ENCODE measurements around the gene CLSTN2. TPM values are rescaled to one million over a fixed set of nuclear protein-coding genes. Genes with fewer than 3 reads are reported as not detected.

Gene CLSTN2
- total and polyA plus RNA-seq, 10 donors: 0.02 to 0.22 (median 0.13) TPM; not detected in 1

DNA sequence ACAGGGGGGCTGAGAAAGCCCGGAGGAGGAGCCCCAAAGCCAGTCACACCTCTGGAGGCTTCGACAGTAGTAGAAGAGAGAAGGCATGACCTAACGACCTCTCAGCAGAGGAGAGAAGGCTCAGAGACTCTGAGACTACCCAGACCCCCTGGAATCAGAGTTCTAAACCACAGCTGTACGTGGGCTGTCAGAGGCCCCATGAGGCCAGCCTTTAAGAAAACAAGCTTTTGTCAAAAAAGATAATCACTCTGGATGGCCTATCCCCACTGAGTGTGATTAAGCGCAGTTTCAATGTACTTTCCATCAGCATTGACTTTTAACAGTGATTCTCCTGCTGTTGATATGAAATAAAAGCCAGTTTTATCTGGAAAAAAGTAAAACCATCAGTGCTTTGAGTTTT is 330.3 kb downstream of the CLSTN2 start:
- TF ChIP-seq, protein P1, sequence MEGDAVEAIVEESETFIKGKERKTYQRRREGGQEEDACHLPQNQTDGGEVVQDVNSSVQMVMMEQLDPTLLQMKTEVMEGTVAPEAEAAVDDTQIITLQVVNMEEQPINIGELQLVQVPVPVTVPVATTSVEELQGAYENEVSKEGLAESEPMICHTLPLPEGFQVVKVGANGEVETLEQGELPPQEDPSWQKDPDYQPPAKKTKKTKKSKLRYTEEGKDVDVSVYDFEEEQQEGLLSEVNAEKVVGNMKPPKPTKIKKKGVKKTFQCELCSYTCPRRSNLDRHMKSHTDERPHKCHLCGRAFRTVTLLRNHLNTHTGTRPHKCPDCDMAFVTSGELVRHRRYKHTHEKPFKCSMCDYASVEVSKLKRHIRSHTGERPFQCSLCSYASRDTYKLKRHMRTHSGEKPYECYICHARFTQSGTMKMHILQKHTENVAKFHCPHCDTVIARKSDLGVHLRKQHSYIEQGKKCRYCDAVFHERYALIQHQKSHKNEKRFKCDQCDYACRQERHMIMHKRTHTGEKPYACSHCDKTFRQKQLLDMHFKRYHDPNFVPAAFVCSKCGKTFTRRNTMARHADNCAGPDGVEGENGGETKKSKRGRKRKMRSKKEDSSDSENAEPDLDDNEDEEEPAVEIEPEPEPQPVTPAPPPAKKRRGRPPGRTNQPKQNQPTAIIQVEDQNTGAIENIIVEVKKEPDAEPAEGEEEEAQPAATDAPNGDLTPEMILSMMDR (IDR thresholded peaks at IDR 0.05 in 8 of 11, conservative IDR thresholded peaks at IDR 0.05 in 3 of 11): no peak
- TF ChIP-seq POLR2A (IDR thresholded peaks at IDR 0.05) (no peak), POLR2AphosphoS5 (IDR thresholded peaks at IDR 0.05) (no peak)
- no peak for DNase-seq
- H3K4me1 ChIP-seq: no peaks in the 10 kb centered on the region
- no peak overlapping the region for H3K27ac ChIP-seq
- no peaks in the 10 kb centered on the region for H3K9me3 ChIP-seq
- no peaks in the 10 kb centered on the region for H3K36me3 ChIP-seq
- intact Hi-C loops (cut with DNase I; ENCODE audit: low total_unique reads): no loop called here
- H3K4me3 ChIP-seq: no peak overlapping the region
- H3K27me3 ChIP-seq (replicated peaks in 1 of 7): no peaks in the 10 kb centered on the region
- 47 to 59% (median 52%) methylated on average over 5 of the region's 5 CpGs for WGBS, 5 donors

DNA sequence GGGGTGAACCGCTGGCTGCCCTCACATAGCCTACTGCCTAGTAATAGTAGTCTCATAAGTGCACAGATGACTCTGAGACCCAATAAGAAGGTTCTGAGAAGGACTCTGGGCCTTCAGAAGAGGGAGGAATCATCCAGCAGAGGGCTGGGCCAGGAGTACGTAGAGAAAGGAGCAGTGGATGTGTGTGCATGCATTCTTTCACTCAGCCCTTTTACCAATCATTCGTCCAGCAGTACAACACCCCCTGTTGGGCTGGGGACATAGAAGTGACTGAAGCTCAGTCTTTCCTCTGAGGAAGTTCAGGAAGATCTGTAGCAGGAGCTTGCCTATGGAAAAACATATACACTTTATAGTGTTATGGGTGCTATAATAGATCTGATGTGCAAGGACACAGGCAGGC is 333.1 kb downstream of the CLSTN2 start:
- Histone ChIP-seq H3K27me3 (replicated peaks in 1 of 7) (no peaks in the 10 kb centered on the region), H3K4me1 (no peaks in the 10 kb centered on the region), H3K36me3 (no peaks in the 10 kb centered on the region), H3K9me3 (no peaks in the 10 kb centered on the region), H3K27ac (no peak overlapping the region), H3K4me3 (no peak overlapping the region)
- intact Hi-C loops (cut with DNase I; ENCODE audit: low total_unique reads): no loop called here
- no peak for DNase-seq
- 72 to 86% (median 77%) methylated on average over 3 of the region's 3 CpGs for WGBS, 5 donors
- TF ChIP-seq POLR2A (IDR thresholded peaks at IDR 0.05): no peak
- TF ChIP-seq, protein P1 (IDR thresholded peaks at IDR 0.05 in 8 of 11, conservative IDR thresholded peaks at IDR 0.05 in 3 of 11): no peak
- TF ChIP-seq POLR2AphosphoS5 (IDR thresholded peaks at IDR 0.05): no peak

GRCh38 chr3:140268610-140269009 is 333.6 kb downstream of the CLSTN2 start:
- TF ChIP-seq POLR2A (IDR thresholded peaks at IDR 0.05) (no peak), POLR2AphosphoS5 (IDR thresholded peaks at IDR 0.05) (no peak)
- TF ChIP-seq, protein P1 (IDR thresholded peaks at IDR 0.05 in 8 of 11, conservative IDR thresholded peaks at IDR 0.05 in 3 of 11): no peak
- intact Hi-C loops (cut with DNase I; ENCODE audit: low total_unique reads): no loop called here

GRCh38 chr3:140270329-140270728 is 335.3 kb downstream of the CLSTN2 start:
- peaks cover 0 to 11% (median 0%) of the 10 kb centered on the region in 7 donors for H3K27me3 ChIP-seq (replicated peaks in 1 of 7)
- H3K36me3 ChIP-seq: no peaks in the 10 kb centered on the region
- WGBS, 5 donors: 87 to 95% (median 93%) methylated on average over 3 of the region's 3 CpGs
- no peak overlapping the region for H3K4me3 ChIP-seq
- no peak overlapping the region for H3K27ac ChIP-seq
- intact Hi-C loops (cut with DNase I; ENCODE audit: low total_unique reads): no loop called here
- no peak for TF ChIP-seq POLR2AphosphoS5 (IDR thresholded peaks at IDR 0.05)
- TF ChIP-seq, protein P1 (IDR thresholded peaks at IDR 0.05 in 8 of 11, conservative IDR thresholded peaks at IDR 0.05 in 3 of 11): no peak
- no peak for TF ChIP-seq POLR2A (IDR thresholded peaks at IDR 0.05)
- no peaks in the 10 kb centered on the region for H3K9me3 ChIP-seq
- H3K4me1 ChIP-seq: no peaks in the 10 kb centered on the region
- DNase-seq: no peak

More at GRCh38 chr3:140268610-140269009, 333.6 kb downstream of the CLSTN2 start:
- H3K27me3 ChIP-seq (replicated peaks in 1 of 7): peaks cover 0 to 3% (median 0%) of the 10 kb centered on the region in 7 donors
- WGBS, 5 donors: 86 to 97% (median 94%) methylated on average over 2 of the region's 2 CpGs
- no peak overlapping the region for H3K4me3 ChIP-seq
- H3K9me3 ChIP-seq: no peaks in the 10 kb centered on the region
- no peaks in the 10 kb centered on the region for H3K4me1 ChIP-seq
- H3K27ac ChIP-seq: no peak overlapping the region
- DNase-seq: no peak
- no peaks in the 10 kb centered on the region for H3K36me3 ChIP-seq
